A172 (cell line): ENCODE data around the gene MFAP4. TPM values are rescaled to one million over a fixed set of nuclear protein-coding genes. Genes with fewer than 3 reads are reported as not detected.

Source experiments
- DNase-seq: peaks from one replicate; pipeline ENCODE4 v3.0.0-alpha.2; 2015; ENCODE audit warnings: low spot score
- total RNA-seq: library from RNA; depleted of rRNA; stranded (reverse); fragments of >200 nt; shearing (Covaris generic); gene quantifications from 2 replicates; pipeline ENCODE4 v1.2.3, GENCODE V29; 2014; rRNA removed

MFAP4 gene
- total RNA-seq, 1 experiment from 2014 or later = not detected

DNA sequence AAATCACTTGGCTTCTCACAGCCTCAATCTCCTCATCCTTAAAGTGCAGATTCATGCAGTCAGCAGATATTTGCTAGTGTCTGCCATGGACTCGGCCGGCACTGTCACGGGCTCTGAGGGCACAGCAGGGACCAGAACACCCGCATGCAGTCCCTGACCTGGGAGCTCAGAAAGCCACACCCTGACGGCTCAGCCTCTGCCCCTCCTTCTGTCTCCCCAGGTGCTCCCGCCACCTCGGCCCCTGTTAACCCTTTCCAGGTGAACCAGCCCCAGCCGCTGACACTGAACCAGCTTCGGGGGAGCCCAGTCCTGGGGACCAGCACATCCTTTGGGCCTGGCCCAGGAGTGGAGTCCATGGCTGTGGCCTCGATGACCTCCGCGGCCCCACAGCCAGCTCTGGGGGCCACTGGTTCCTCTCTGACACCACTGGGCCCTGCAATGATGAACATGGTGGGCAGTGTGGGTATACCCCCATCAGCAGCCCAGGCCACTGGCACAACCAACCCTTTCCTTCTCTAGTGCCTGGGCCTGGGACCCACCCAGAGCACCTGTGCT is 53.2 kb downstream of the MFAP4 start:
- DNase-seq = no peak

Other genes with a start within 250 kb of the MFAP4 start
- gene EPN2, start 149.8 kb downstream of the MFAP4 start, total RNA-seq = 9.8 and 10.4 TPM in 2 replicates
- 41.5 and 65.1 TPM in 2 replicates for gene B9D1, start 24.5 kb downstream of the MFAP4 start, total RNA-seq
- 11.5 and 15.5 TPM in 2 replicates for gene MAPK7, start 8.7 kb downstream of the MFAP4 start, total RNA-seq
- gene RNF112, start 24.0 kb upstream of the MFAP4 start, total RNA-seq = not detected in 2 replicates
- 4.3 and 7.3 TPM in 2 replicates for gene SLC47A1, start 146.7 kb upstream of the MFAP4 start, total RNA-seq